CD4-positive, alpha-beta T cell treated with Interleukin-6 at 100 ng/mL for 8 hours (primary cell): ENCODE results near the gene RER1.

Source experiments
- DNase-seq: peaks from one replicate; pipeline ENCODE4 v3.0.0-alpha.2; 2020; ENCODE audit warnings: mixed read lengths, low spot score

The RER1 gene

DNA sequence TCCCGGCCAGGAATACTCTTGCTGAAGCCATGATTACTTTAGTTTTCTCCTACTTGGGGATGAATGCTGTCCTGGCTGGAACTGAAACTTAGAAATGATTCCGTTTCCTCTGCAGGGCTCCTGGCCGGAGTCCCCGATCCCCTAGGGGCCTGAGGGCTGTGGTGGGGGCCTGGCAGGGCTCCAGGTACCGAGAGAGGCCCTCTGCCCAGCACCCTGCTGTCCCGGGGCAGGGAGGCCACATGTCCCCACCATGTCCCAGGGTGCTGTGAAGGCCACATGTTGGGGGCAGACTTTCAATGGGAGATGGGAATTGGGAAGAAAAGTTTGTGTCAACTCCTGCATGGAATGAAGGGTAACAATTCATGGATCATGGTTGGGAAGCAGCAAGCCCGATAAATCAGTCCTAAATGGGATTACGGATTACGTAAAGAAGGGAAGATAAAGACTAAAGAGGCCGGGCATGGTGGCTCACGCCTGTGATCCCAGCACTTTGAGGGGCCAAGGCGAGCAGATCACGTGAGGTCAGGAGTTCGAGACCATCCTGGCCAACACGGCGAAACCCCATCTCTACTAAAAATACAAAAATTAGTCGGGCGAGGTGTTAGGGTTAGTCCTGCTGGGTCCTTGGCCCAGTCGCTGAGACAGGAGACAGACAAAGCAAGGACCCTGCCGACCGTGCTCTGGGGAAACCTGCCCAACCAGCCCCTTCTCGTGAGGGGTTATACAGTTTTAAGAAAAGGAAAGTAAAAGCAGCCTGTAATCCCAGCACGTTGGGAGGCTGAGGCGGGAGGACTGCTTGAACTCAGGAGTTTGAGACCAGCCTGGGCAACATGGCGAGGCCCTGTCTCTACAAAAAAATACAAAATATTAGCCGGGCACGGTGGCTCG is 37.8 kb upstream of the RER1 start:
- no peak for DNase-seq

DNA sequence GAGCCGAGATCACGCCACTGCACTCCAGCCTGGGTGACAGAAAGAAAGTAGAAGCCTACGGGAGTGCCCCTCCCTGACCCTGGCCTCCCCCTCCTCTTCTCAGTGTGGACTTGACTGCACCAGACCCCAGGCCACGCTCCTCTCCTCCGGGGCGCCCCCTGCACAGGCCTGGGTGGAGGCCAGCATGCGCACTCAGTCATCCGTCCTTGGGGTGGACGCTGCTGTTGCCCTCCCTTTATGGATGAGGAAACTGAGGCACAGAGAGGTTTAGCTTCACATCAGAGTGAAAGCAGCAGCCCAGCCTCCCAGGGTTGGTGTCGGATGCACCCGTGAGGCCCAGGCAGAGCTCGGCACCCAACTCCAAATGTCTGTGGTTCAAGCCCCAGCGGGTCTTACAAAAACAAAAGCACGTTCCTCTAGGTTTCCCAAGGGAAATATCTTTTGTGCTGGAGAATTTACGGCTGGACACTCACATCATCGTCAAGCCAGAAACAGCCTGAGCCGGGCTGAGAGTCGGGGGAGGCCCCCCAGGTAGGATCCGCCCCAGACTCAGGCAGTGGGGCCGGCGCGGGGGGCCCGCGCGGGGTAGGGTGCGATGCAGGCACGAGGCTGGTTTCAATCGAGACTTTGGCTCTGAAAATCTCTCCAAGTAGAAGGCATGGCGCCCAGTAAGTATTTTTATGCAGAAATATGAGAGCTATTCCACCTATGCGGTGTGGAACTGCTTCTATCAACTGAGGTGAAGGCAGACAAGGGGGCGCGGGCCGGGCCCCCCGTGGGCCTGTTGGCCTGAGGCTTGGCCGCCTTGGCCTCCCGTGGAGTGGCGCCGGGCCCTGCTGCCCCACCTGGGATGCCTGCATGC is 36.9 kb upstream of the RER1 start:
- DNase-seq = no peak

DNA sequence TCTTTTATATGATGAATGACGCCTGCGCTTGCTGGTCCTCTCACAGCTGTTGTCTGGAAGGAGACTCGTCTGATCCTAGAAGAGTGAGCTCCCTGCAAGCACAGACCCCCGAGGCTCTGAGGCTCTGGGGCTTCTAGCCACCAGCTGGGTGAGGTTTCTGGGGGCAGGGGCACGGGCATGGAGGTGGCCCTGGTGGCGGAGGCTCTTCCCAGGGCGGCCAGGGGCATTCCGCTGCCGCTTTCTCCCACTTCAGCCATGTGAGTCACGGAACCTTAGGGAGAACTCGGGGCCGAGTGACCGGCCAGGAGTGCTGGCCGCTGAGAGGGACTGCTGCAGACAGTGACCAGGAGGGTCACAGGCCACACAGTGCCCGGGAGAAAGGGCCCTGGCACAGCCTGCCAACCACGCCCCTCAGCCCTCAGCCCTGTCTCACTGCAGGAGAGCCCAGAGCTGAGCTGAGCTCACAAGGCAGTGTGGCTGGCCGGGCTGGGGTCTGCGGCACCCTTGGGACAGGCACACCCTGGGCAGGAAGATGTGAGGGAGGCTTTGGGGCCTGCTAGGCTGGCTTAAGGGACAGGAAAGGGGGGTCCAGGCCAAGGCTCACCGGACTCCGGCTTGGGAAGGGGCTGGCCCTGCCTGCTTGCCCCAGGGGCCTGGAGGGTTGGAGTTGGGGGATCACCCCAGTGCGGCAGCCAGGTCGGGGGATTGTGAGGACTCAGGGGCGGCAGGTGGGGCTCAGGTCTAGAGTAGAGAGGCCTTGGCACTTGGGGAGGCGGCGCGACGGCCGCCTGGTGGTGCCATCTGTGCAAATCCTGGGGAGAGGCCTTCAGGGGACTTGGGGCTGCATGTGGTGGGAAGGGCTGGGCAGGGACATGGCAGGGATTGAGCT is 36.0 kb upstream of the RER1 start:
- DNase-seq = no peak

DNA sequence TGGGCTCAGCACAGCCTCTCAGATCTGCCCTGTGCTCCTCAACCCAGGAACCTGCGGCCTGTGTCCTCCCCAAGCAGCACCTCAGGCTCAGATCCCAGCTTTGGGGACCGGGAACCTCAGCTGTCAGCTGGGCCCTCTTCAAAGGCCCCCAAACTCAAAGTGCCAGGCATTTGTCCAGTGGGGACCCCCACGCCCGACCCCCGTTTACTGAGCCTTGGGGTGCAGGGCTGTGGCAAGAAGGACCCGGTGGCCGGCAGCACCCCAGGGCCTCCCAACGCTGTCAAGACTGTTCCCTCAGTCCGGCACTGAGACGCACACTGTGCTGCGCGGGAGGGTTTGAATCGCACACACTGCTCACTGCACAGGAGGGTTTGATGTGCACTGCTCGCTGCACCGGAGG is 35.2 kb upstream of the RER1 start:
- DNase-seq = no peak

DNA sequence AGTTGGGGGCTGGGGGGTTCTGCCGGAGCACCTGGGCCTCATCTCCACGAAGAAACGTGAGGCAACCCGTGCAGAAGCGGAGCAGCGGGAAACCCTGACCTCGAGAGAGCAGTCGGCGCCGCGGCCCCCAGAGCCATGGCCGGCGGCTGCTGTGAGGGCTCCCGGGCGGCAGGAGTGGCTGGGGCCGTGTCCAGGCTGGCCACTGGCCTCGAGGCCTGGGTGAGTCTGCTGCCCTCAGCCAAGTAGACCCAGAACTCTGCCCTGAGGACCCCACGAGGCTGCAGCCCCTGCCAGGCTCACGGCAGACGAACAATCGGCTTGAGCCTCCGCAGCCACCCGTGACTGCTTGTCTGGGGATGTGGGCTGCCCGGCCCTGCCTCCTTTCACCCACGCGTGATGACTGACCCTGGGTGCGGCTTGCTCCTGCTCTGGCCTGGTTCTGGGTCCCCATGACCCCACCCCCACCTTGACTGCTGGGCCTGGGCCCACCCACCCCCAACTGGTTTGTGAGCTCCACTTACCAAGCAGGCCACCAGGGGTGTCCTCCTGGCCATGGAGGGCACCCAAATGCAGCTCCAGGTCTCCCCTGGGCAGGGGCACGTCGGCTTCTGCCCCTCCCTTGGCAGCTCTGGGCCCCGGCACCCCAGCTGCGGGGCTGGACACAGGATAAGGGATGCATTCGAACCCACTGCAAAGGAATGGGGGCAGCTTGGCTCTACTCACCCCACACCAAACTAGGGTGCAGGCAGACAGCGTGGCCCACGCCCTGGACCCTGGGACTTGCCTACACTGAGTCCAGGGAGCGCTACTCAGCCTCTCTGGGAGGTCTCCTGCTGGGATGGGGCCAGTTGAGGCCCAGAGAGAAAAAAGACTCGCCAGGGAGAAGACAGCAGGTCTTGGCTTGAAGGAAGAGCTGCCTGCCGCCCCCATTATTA is 34.5 kb upstream of the RER1 start:
- DNase-seq = no peak

DNA sequence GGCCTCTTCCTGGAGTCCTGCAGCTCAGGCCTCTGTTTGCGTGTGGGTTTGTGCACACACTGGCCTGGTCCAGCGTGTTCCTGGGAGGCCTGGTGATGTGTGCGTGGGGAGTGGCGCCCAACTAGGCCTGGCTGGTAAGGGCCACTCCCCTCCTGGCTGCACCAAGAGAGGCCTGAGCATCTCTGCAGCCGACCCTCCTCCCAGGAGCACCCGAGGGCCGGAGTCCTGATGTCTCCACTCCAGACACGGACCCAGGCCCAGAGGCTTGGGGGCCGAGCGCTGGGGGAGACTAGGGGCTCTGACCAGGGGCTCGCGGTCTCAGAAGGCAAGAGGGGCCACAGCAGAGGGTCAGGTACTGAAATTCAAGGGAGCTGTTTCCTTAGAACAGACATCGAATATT is 33.6 kb upstream of the RER1 start:
- no peak for DNase-seq

DNA sequence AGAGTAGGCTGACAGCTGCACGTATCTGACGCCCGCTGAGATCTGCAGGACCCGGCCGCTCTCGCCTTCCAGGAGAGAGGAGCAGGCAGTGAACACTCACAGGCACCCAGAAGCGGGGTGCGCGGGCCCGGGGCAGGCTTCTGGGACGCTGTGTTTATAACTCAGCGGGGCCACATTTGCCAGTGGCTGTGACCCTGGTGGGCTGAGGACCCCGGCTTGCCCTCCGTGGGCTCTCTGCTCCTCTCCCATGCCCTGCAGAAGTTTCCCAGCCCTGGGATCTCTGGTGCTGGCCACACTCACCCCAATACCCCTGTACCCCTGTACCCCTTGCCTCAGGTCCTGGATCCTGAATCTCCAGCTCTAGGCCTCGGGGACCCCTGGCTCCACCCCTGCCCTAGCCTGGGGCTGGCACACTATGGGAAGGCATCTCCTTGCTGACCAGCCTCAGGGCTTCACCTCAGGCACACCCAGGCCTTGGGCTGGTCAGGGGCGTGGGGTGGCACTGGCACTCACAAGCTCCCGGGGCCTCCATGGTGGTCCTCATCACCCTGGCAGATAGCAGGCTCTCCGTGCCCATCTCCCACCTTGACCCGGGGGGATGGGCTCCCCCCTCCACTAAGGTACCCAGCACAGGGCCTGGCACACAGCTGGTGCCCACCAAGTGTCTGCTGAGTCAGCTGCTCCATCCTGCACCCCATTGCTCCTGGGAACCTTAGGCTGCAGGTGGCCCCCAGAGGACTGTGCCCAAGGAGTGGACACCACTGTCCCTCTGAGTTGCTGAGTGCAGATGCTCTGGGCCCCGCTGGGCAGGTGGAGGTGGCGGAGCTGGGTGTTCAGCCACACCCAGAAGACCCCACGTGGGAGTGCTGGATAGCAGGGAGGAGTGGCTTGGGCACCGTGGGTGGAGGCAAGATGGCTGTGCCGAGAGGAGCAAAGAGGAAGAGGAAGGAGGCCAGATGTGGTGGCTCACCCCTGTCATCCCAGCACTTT is 32.7 kb upstream of the RER1 start:
- no peak for DNase-seq

DNA sequence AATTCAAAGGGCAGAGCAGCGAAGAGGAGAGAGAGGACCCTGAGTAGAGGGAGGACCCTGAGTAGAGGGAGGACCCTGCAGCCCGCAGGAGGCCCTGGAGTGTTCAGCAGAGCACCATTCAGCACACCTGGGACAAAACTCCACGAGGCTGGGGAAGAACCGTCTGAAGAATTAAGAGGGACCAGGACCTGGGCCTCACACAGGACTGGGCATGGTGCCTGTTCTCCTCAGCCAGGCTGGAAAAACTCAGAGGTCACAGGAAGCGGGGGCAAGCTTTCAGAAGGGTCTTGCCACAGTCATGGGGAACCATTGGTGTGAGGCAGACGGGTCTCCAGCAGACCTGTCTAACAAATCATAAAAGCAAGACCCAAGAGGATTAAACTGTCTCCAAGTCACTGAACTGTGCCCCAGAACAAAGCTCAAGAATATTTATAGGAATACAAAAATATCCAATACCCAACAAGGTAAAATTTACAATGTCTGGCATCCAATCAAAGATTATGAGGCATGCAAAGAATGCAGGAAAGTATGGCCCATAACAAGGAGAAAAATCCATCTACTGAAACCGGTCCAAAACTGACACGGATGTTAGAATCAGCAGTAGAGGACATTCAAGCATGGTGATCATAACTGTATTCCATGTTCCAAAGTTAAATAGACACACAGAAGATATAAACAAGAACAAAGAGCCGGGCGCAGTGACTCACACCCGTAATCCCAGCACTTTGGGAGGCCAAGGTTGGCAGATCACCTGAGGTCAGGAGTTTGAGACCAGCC is 30.9 kb upstream of the RER1 start:
- DNase-seq = no peak

DNA sequence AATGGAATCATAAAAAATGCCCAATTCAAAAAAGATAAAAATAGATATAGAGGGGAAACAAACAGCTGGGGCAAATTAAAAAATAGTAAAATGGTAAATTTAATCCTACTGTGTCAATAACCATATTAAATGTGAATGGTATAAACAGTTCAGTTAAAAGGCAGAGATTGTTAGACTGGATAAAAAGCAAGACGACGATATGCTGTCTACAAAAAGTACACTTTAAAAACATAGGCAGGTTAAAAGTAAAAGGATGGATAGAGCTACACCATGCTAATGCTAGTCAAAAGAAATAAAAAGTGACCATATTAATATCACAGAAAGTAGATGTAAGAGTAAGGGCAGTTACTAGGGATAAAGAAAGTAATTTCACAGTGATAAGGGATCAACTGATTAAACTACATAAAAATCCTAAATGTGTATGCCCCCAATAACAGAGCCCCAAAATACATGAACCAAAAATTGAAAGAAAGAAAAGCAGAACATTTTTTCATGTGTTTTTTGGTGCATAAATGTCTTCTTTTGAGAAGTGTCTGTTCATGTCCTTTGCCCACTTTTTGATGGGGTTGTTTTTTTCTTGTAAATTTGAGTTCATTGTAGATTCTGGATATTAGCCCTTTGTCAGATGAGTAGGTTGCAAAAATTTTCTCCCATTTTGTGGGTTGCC is 27.7 kb upstream of the RER1 start:
- no peak for DNase-seq

DNA sequence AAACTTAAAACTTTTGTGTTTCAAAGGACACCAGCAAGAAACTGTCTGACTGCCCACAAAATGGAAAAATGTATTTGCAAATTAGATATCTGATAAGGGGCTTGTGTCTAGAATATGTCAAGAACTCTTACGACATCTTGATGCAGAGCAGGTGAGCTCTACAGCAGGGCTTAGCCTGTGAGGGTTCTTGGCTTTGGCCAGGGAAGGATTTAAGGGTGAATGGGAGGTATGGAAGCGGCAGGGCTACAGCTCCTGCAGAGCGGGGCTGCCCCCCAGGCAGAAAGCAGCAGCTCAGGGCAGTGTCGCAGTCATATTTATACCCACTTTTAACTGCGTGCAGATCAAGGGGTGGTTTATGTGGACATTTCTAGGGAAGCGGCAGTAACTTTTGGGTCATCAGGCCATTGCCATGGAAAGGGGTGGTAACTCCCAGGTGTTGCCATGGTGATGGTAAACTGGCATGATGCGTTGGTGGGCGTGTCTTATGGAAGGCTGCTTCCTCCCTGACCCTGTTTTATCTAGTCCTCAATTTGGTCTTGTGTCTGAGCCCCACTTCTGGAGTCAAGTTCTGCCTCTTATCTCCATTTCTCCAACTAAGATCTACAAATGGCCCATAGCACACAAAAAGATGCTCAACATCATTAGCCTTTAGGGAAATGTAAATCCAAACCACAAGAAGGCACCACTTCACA is 23.4 kb upstream of the RER1 start:
- no peak for DNase-seq

DNA sequence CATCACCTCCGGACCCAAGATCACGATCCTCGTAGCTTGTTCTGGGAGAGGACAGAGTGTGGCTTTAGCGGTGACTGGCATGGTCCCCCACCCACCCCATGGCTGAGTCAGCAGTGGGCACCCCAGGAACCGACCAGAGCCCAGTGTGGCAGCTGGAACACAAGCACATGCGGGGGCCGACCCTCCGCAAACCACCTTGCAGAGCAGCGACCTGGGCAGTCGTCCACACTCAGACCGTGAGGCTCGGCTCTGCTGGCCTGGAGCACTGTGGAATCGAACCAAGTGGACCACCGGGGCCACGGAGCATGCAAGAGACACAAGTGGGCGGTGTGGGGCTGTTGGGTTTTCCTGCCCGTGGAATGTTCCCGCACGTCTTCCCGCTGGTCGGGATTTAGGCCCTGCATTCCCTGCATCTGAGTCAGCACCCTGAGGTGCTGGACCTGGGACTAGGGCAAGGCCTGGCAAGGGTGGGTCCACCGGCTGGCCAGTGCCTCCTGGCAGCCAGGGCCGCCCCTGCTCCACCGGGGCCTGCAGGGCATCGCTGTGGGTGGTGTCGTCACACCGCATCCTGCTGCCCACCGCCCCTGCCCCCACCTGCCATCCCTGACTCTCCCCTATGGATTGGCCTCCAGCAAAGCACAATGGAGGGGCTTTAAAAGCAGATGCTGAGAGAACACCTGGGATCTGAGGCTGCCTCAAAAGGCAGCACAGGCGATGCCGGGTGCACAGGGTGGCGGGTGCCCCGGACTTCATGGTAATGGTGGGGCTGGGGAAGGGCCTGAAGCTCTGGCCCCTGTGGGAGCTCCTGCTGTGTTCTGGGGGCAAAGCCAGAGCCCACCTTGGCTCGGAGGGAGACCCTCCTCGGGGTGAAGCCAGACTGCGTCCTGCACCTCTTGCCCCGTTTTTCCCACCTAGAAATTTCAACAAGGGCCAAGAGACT is 18.8 kb upstream of the RER1 start:
- no peak for DNase-seq

DNA sequence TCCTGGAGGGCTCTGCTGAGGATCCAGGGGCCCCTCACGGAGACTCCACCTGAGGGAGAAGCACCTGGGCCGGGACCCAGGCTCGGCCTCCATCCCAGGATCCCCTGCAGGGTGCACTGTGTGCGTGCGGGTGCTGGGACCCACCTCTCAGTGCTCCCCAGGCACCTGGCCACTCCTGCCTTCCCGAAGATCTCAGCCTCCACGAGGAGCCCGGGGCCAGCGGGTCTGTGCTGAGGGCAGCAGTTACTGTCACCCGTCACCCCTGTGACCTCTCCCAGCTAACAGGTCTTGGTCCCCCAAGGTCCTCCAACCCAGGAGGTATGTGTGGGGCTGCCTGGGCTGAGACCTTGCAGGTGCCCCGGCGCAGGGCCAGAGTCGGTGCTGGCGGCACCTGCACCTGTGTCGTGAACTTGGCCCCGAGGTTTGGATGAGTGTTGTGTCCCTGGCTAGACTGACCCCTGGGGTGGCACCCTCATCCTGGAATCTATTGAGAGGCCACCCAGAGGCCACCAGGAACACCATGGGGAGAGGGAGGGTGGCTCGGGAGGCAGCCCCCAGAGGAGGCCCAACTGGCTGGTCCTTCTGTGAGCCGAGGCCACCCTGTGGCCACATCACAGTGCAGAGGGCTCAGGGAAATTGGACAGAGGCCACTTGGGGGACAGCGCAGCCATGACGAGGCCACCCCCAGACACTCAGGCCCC is 17.9 kb upstream of the RER1 start:
- DNase-seq = no peak

DNA sequence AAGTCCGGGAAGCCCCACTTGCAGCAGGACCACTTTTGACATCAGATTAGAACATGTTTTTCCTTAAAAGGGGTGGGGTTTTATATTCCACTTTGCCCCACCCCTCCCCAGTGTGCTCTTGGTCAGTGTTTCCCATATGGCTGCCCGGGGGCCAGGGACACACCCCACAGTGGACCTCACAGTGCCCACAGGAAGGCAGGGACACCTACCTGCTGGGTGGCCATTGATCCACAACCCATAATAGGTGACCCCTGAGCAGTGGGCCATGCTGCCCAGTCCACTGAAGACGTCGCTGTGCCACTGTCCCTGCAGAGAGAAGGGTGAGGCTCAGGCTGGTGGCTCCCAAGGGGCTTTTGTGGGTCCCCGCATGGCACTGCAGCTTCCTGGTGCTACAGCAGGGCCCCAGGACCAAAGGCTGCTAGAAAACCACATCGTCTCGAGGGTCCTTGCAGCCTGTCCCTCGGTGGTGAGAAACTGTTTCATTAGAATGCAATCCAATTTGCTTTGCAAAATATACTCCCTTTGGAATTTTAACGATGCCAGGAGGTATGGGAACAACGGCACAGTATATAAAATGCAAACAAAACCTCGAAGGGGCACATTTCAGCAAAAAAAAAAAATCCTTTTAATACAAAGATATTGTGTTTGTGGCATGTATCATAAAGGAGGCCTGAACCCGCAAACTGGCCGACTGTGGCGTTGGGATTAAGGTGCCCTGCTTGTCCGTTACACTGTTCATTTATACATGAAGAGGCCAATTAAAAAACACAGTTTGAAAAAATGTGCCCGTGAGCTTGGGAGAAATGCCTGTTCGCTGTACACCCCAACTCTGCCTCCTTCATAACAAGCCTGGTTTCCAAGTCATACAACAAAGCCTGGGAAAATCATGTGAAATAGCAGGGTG is 17.1 kb upstream of the RER1 start:
- no peak for DNase-seq

DNA sequence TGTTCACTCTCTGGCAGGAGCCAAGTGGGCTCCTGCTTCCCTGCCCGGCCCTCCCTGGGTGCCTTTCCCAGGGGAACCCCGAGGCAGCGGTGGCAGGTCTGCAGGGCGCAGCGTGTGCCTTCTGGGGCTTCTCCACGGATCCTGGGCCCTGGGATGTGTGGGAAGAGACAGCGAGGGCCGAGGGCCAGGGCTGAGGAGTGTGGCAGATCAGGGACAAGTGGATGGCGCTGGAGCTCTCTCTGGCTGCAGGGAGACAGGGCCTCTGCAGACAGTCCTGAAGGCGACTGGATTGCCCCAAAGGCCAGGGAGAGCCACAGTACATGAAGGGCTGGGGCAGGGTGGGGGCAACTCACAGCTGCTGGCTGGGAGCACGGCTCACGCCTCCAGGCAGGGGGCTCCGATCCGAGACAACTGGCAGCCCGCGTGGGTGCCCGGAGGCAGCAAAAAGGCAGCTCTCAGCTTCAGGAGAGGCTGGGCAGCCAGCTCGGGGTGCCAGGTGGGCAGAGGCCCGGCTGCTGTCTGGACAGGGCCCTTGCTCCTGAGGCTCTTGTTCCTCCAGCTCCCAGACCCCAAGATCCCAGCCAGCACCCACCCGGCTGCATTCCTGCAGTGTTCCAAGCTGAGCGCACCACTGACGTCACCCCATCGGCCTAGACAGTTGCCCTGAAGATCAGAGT is 16.3 kb upstream of the RER1 start:
- no peak for DNase-seq

DNA sequence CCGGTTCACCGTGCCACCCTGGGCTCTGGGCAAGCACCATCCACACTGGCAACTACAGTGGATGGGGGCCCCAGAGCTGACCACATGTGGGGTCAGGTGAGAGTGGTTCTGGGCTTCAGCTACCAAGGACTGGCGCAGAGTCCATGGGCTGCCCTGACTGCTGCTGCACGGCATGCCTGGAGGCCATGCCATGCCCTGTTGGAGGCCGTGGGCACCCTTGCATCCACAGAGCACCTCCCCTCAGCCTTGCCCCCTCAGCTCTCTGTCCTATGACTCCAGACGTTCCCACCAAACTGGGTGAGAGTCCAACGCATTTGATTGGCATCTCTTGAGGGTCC is 15.7 kb upstream of the RER1 start:
- no peak for DNase-seq
